Adrenal gland (tissue), 5 donors: ENCODE results near the gene KRT5.

Experiments used
- POLR2A ChIP-seq, 2 donors: fragments of 450-650 bp; IDR thresholded peaks; one replicate each; pipeline ENCODE4 v1.6.1; 2017; ENCODE audit warnings: antibody characterized with exemption in 2 of 2, mild to moderate bottlenecking in 2 of 2, moderate library complexity in 1 of 2
- TF ChIP-seq, protein P1 (sequence below), 6 experiments: fragments of 450-650 bp in 4 of 6; fragments of 200-600 bp in 2 of 6; sonication (generic) in 1 of 6; IDR thresholded peaks; 1 replicate in 5 of 6; 2 replicates in 1 of 6; pipeline versions ENCODE4 v1.5.1 to v1.8.0; 2016 to 2021; ENCODE audit warnings: antibody characterized with exemption in 6 of 6, mild to moderate bottlenecking in 2 of 6, moderate library complexity in 1 of 6
- donor health status: DM: no; HTN: no; CAD: no.

DNA sequence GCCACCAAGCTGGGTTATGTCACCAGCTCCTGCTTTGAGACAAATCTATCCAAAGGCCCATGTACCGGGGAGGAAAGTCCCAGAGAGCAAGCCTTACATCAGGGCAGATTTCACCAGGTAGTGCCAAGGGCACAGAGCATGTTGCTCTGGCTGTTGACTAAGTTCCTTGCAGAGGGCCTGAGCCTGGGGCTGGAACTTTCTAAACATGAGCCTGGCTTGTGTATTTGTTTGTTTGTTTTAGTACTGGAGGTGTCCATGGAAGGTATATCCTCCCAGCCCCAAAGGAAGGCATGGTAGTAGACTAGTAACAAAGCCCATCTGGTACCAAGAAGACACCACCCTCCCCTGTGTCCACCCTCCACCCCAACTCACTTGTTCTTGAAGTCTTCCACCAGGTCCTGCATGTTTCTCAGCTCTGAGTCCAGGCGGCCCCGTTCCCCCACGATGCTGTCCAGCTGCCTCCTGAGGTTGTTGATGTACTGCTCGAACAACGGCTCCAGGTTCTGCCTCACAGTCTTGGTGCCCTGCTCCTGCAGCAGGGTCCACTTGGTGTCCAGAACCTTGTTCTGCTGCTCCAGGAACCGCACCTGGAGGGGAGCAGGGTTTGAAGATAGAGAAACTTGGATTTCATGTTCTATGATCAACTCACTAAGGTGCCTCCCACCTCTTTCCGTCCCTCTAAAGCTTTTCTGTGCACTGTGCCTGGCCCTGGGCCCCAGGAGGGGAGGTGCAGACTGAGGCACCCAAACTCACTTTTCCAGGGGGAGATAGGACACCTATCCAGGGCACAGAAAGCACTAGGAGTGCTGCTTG, 1.4 kb downstream of the KRT5 start:
- TF ChIP-seq, protein P1, sequence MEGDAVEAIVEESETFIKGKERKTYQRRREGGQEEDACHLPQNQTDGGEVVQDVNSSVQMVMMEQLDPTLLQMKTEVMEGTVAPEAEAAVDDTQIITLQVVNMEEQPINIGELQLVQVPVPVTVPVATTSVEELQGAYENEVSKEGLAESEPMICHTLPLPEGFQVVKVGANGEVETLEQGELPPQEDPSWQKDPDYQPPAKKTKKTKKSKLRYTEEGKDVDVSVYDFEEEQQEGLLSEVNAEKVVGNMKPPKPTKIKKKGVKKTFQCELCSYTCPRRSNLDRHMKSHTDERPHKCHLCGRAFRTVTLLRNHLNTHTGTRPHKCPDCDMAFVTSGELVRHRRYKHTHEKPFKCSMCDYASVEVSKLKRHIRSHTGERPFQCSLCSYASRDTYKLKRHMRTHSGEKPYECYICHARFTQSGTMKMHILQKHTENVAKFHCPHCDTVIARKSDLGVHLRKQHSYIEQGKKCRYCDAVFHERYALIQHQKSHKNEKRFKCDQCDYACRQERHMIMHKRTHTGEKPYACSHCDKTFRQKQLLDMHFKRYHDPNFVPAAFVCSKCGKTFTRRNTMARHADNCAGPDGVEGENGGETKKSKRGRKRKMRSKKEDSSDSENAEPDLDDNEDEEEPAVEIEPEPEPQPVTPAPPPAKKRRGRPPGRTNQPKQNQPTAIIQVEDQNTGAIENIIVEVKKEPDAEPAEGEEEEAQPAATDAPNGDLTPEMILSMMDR (IDR thresholded peaks at IDR 0.05): no peak
- TF ChIP-seq POLR2A (IDR thresholded peaks at IDR 0.05): no peak
